Lower leg skin (tissue), 4 donors: ENCODE data around the gene ZNF608. TPM values are rescaled to one million over a fixed set of nuclear protein-coding genes. Genes with fewer than 3 reads are reported as not detected.

Experiments used
- DNase-seq, 2 donors: peaks; one replicate each; pipeline ENCODE4 v3.0.0-alpha.2; 2019; ENCODE audit warnings: low spot score in 2 of 2
- H3K4me3 ChIP-seq: fragments of 200-600 bp; sonication (generic); 2 replicates; pipeline ENCODE4 v1.5.1; 2017; ENCODE audit warnings: mild to moderate bottlenecking, low read depth; ENCODE audit not compliant: poor library complexity, severe bottlenecking
- POLR2A ChIP-seq, 2 donors: fragments of 450-650 bp; IDR thresholded peaks; one replicate each; pipeline ENCODE4 v1.6.1; 2016 to 2017; ENCODE audit warnings: antibody characterized with exemption in 2 of 2, mild to moderate bottlenecking in 1 of 2, moderate library complexity in 1 of 2
- WGBS, 2 donors: methylation state at CpG; one replicate each; pipeline ENCODE4 v1.1.5; 2018; 5-methylcytosine and 5-hydroxymethylcytosine counted together
- intact Hi-C: fragments of 100-400 bp; cut with DNase I; formaldehyde crosslinking; loops from one replicate; pipeline ENCODE4 v1.15.0; 2023; ENCODE audit warnings: low total_unique reads
- total RNA-seq, 4 donors: library from RNA; depleted of rRNA; stranded (reverse); fragments of >200 nt; gene quantifications; one replicate each; pipeline ENCODE4 v1.1.0, GENCODE V29; 2016
- TF ChIP-seq, protein P1 (sequence below), 3 donors: fragments of 450-650 bp; IDR thresholded peaks; one replicate each; pipeline ENCODE4 v1.5.1; 2016; ENCODE audit warnings: antibody characterized with exemption in 3 of 3, mild to moderate bottlenecking in 3 of 3, moderate library complexity in 2 of 3

The ZNF608 gene
- total RNA-seq, 4 donors from 2014 or later: 3.8 to 11.6 (median 6.7) TPM

DNA sequence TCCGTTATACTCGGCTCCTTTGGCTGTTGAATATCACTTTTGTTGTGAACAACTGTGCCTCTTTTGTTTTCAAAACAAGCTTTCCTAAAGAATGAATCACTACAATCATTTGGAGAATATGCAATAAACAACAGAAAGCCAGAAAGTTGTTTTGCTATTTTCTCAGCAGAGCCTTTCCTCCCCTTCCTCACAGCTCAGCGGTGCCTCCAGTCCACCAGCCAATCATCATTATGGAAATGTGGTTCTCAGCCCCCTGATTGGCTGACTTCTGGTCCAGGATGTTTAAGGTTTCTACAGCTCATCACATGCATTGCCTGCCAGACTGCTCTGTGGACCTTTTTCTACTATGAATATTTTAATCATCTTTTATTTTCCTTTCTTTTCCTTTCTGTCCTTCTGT is 9.1 kb upstream of the ZNF608 start:
- DNase-seq: no peak
- intact Hi-C loops: no loop called here
- TF ChIP-seq, protein P1, sequence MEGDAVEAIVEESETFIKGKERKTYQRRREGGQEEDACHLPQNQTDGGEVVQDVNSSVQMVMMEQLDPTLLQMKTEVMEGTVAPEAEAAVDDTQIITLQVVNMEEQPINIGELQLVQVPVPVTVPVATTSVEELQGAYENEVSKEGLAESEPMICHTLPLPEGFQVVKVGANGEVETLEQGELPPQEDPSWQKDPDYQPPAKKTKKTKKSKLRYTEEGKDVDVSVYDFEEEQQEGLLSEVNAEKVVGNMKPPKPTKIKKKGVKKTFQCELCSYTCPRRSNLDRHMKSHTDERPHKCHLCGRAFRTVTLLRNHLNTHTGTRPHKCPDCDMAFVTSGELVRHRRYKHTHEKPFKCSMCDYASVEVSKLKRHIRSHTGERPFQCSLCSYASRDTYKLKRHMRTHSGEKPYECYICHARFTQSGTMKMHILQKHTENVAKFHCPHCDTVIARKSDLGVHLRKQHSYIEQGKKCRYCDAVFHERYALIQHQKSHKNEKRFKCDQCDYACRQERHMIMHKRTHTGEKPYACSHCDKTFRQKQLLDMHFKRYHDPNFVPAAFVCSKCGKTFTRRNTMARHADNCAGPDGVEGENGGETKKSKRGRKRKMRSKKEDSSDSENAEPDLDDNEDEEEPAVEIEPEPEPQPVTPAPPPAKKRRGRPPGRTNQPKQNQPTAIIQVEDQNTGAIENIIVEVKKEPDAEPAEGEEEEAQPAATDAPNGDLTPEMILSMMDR (IDR thresholded peaks at IDR 0.05): no peak
- TF ChIP-seq POLR2A (IDR thresholded peaks at IDR 0.05): no peak
- no peak overlapping the region for H3K4me3 ChIP-seq
- WGBS, 2 donors: 46 to 48% methylated on average over 3 of the region's 3 CpGs

DNA sequence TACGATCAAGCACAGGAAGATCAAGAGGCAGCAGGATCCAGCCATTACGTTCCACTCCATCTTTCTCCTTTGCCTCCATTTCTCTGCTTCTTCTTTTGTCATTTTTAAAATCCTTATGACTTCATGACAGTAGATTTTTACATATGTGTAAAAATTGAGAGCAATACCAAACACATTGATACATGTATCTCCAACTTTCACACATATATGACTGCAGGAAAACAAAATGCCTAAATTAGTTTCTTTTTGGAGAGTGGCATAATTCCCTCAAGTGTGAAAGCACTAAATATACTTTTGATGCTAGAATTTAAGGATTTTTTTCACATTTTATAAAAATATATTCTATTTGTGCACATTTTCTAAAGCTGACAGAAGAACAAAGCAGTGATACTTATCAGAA is 8.6 kb upstream of the ZNF608 start:
- WGBS, 2 donors: 66 to 69% methylated on average over 2 of the region's 2 CpGs
- intact Hi-C loops: no loop called here
- H3K4me3 ChIP-seq: no peak overlapping the region
- DNase-seq: no peak
- TF ChIP-seq POLR2A (IDR thresholded peaks at IDR 0.05): no peak
- TF ChIP-seq, protein P1 (IDR thresholded peaks at IDR 0.05): no peak

- no peak for DNase-seq
- 52 to 58% methylated on average over 7 of the region's 7 CpGs for WGBS, 2 donors
- intact Hi-C loops: no loop called here
- TF ChIP-seq, protein P1 (IDR thresholded peaks at IDR 0.05): no peak
- TF ChIP-seq POLR2A (IDR thresholded peaks at IDR 0.05): no peak
- H3K4me3 ChIP-seq: no peak overlapping the region
Observed at GRCh38 chr5:124754206-124754927, 7.9 kb upstream of the ZNF608 start.

DNA sequence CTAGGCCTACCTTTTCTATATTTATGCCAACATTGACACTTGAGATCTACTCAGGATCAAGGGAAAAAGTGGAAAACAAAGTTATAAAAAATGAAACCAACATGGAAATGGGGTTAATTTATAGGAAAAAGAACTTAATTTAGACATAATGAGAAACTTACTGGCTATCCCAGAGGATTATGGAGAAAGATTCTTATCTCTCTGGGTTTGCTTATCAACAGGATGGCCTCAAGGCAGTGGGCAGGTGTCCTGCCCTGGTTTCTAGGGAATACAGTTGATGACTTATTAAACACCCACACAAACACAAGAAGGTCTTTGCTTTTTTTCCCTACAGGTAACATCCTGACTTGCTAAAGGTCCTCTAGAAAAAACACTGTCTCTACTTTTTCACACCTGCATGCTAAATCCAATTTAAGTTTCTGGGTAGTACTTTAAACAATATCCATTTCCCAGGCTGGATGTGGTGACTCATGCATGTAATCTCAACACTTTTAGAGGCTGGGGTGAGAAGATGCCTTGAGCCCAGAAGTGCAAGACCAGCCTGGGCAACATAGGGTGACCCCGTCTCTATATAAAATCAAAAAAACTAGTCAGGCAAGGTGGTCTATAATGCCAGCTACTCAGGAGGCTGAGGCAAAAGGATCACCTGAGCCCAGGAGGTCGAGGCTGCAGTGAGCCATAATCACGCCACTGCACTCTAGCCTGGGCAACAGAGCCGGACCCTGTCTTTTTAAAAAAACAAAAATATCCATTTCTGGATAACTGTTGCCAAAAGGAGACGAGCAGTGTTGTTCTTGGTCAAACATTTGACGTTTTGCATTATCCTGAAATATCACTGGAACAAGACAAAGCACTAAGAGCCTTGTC is 6.6 kb upstream of the ZNF608 start:
- intact Hi-C loops: no loop called here
- DNase-seq: no peak
- no peak overlapping the region for H3K4me3 ChIP-seq
- 90% methylated on average over 6 of the region's 6 CpGs for WGBS, 2 donors
- TF ChIP-seq POLR2A (IDR thresholded peaks at IDR 0.05): no peak
- TF ChIP-seq, protein P1 (IDR thresholded peaks at IDR 0.05): no peak

DNA sequence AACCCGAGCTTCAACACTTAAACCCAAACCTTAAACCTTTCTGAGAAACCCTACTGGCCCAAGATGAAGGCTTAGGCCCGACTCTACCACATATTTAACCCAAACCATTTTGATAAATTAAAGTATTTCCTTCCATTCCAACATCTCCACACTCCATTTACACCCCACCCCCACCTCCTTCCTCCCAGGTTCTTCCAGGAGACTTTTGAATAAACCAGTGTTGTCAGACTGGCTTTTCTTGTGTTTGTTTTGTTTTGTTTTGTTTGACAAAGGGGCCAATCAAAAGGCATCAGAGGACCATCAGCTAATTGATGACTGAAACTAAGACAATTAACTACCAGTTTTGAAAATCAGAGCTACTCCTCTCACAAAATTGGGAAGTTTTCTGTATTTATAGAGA is 4.6 kb upstream of the ZNF608 start:
- intact Hi-C loops: no loop called here
- no peak for DNase-seq
- 86 to 92% methylated on average over 2 of the region's 2 CpGs for WGBS, 2 donors
- H3K4me3 ChIP-seq: no peak overlapping the region
- TF ChIP-seq, protein P1 (IDR thresholded peaks at IDR 0.05): no peak
- no peak for TF ChIP-seq POLR2A (IDR thresholded peaks at IDR 0.05)
